ENCODE measurements around the gene TFCP2. TPM values are rescaled to one million over a fixed set of nuclear protein-coding genes. Genes with fewer than 3 reads are reported as not detected.
A peak's percentile ranks its signal among the peaks of the same experiment; 100 is the strongest.

Gene TFCP2
- total RNA-seq, 1 donor from 2014 or later, result 22.4 TPM

GRCh38 chr12:51122844-51123243 lies 50.1 kb downstream of the TFCP2 start:
- Mint-ChIP-seq H3K4me3 (ENCODE audit: unreplicated experiment) (no peak overlapping the region), H3K36me3 (ENCODE audit: low read depth, unreplicated experiment) (peaks cover 8% of the 10 kb centered on the region), H3K4me1 (ENCODE audit: low read depth, unreplicated experiment) (peaks cover 22% of the 10 kb centered on the region), H3K27me3 (ENCODE audit: low read depth, unreplicated experiment) (no peaks in the 10 kb centered on the region), H3K9me3 (ENCODE audit: unreplicated experiment) (no peaks in the 10 kb centered on the region), H3K27ac (ENCODE audit: unreplicated experiment) (peak overlapping the region; percentile 71)
- Histone ChIP-seq H2AFZ (ENCODE audit: low read depth, low read length) (no peak overlapping the region), H3K4me2 (ENCODE audit: low read length) (no peak overlapping the region), H3K27ac (ENCODE audit: low read depth, low read length) (no peak overlapping the region), H3K79me2 (ENCODE audit: insufficient read depth, low read length) (no peaks in the 10 kb centered on the region), H3K27me3 (ENCODE audit: insufficient read depth, low read length) (no peaks in the 10 kb centered on the region), H3K9me3 (ENCODE audit: insufficient read depth, low read depth, low read length) (no peaks in the 10 kb centered on the region), H3K36me3 (ENCODE audit: insufficient read depth, low read length) (no peaks in the 10 kb centered on the region), H3K9ac (ENCODE audit: low read length) (no peak overlapping the region), H3K4me3 (ENCODE audit: insufficient read depth, low read depth, low read length) (no peak overlapping the region), H4K20me1 (ENCODE audit: insufficient read depth, low read length) (peaks cover 14% of the 10 kb centered on the region), H3K4me1 (ENCODE audit: insufficient read depth, low read length) (peaks cover 4% of the 10 kb centered on the region)
- TF ChIP-seq EZH2 (IDR thresholded peaks at IDR 0.05; ENCODE audit: insufficient read depth, low read length) (no peak), CTCF (IDR thresholded peaks at IDR 0.05; ENCODE audit: insufficient read depth, low read depth, low read length) (no peak)
- no peak for DNase-seq (ENCODE audit: low read depth)
- FAIRE-seq, result no peak

- Histone ChIP-seq H3K4me3 (ENCODE audit: insufficient read depth, low read depth, low read length) (no peak overlapping the region), H3K27me3 (ENCODE audit: insufficient read depth, low read length) (no peaks in the 10 kb centered on the region), H3K36me3 (ENCODE audit: insufficient read depth, low read length) (peaks cover 7% of the 10 kb centered on the region), H3K4me1 (ENCODE audit: insufficient read depth, low read length) (peaks cover 4% of the 10 kb centered on the region), H3K9ac (ENCODE audit: low read length) (no peak overlapping the region), H3K79me2 (ENCODE audit: insufficient read depth, low read length) (no peaks in the 10 kb centered on the region), H3K9me3 (ENCODE audit: insufficient read depth, low read depth, low read length) (no peaks in the 10 kb centered on the region), H3K4me2 (ENCODE audit: low read length) (peak overlapping the region; percentile 42), H3K27ac (ENCODE audit: low read depth, low read length) (no peak overlapping the region), H4K20me1 (ENCODE audit: insufficient read depth, low read length) (peaks cover 6% of the 10 kb centered on the region), H2AFZ (ENCODE audit: low read depth, low read length) (no peak overlapping the region)
- peaks cover 10% of the 10 kb centered on the region for H3K36me3 Mint-ChIP-seq (ENCODE audit: low read depth, unreplicated experiment)
- no peaks in the 10 kb centered on the region for H3K27me3 Mint-ChIP-seq (ENCODE audit: low read depth, unreplicated experiment)
- H3K9me3 Mint-ChIP-seq (ENCODE audit: unreplicated experiment), result no peaks in the 10 kb centered on the region
- no peak overlapping the region for H3K4me3 Mint-ChIP-seq (ENCODE audit: unreplicated experiment)
- TF ChIP-seq EZH2 (IDR thresholded peaks at IDR 0.05; ENCODE audit: insufficient read depth, low read length), result no peak
- TF ChIP-seq CTCF (IDR thresholded peaks at IDR 0.05; ENCODE audit: insufficient read depth, low read depth, low read length), result no peak
- peak; percentile 63 for FAIRE-seq
- H3K27ac Mint-ChIP-seq (ENCODE audit: unreplicated experiment), result peak overlapping the region; percentile 20
- peak; percentile 97 for DNase-seq (ENCODE audit: low read depth)
- peaks cover 8% of the 10 kb centered on the region for H3K4me1 Mint-ChIP-seq (ENCODE audit: low read depth, unreplicated experiment)
These were observed 54.2 kb downstream of the TFCP2 start for GRCh38 chr12:51118706-51119105.

DNA sequence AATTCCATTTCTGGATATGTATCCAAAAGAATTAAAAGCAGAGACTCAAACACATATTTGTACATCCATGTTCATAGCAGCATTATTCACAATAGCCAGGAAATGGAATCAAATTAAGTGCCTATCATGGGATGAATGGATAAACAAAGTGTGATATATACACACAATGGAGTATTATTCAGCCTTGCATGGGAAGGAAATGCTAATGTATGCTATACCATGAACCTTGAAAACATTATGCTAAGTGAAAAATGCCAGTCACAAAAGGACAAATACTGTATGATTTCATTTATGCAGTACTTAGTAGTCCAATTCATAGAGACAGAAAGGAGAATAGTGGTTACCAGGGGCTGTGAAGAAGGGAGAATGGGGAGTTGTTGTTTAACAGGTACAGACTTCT lies 57.4 kb downstream of the TFCP2 start:
- Histone ChIP-seq H3K36me3 (ENCODE audit: insufficient read depth, low read length) (peaks cover 10% of the 10 kb centered on the region), H3K79me2 (ENCODE audit: insufficient read depth, low read length) (no peaks in the 10 kb centered on the region), H3K4me2 (ENCODE audit: low read length) (no peak overlapping the region), H3K27me3 (ENCODE audit: insufficient read depth, low read length) (no peaks in the 10 kb centered on the region), H4K20me1 (ENCODE audit: insufficient read depth, low read length) (peaks cover 4% of the 10 kb centered on the region), H3K27ac (ENCODE audit: low read depth, low read length) (no peak overlapping the region), H3K4me3 (ENCODE audit: insufficient read depth, low read depth, low read length) (no peak overlapping the region), H2AFZ (ENCODE audit: low read depth, low read length) (no peak overlapping the region), H3K9me3 (ENCODE audit: insufficient read depth, low read depth, low read length) (no peaks in the 10 kb centered on the region), H3K4me1 (ENCODE audit: insufficient read depth, low read length) (peaks cover 4% of the 10 kb centered on the region), H3K9ac (ENCODE audit: low read length) (no peak overlapping the region)
- peaks cover 8% of the 10 kb centered on the region for H3K4me1 Mint-ChIP-seq (ENCODE audit: low read depth, unreplicated experiment)
- FAIRE-seq (no peak), DNase-seq (ENCODE audit: low read depth) (no peak)
- no peak overlapping the region for H3K4me3 Mint-ChIP-seq (ENCODE audit: unreplicated experiment)
- TF ChIP-seq EZH2 (IDR thresholded peaks at IDR 0.05; ENCODE audit: insufficient read depth, low read length) (no peak), CTCF (IDR thresholded peaks at IDR 0.05; ENCODE audit: insufficient read depth, low read depth, low read length) (no peak)
- H3K27me3 Mint-ChIP-seq (ENCODE audit: low read depth, unreplicated experiment), result no peaks in the 10 kb centered on the region
- H3K9me3 Mint-ChIP-seq (ENCODE audit: unreplicated experiment), result no peaks in the 10 kb centered on the region
- H3K27ac Mint-ChIP-seq (ENCODE audit: unreplicated experiment), result no peak overlapping the region
- H3K36me3 Mint-ChIP-seq (ENCODE audit: low read depth, unreplicated experiment), result peaks cover 7% of the 10 kb centered on the region

All from astrocyte (in vitro differentiated cells and primary cell).